HepG2 (cell line): ENCODE results near the gene ALG14. TPM values are rescaled to one million over a fixed set of nuclear protein-coding genes. Genes with fewer than 3 reads are reported as not detected.

Source experiments
- ATAC-seq: fragments of 200-7000 bp; cut with Tn5 transposase; 3 replicates; pipeline ENCODE4 v1.9.1; 2020; ENCODE audit warnings: mild to moderate bottlenecking, moderate library complexity
- BruUV-seq: library from RNA; stranded (reverse); fragments of 400-500 nt; replicated peaks from 2 replicates; lab custom pipeline; 2021; lab: Mats Ljungman, UMichigan
- CTCF ChIA-PET: fragments of 300-600 bp; formaldehyde crosslinking; extraction: SDS; loops from one replicate; lab custom pipeline; 2021; ENCODE audit warnings: low total read pairs, inconsistent platforms, low intra/inter-chr PET ratio; lab: Yijun Ruan, JAX
- POLR2A ChIA-PET: fragments of 350-600 bp; sonication (Branson Sonifier 250); formaldehyde crosslinking; loops from one replicate; lab custom pipeline; 2020; ENCODE audit warnings: antibody characterized with exemption, inconsistent platforms; lab: Yijun Ruan, JAX
- DNase-seq: peaks from one replicate; pipeline ENCODE4 v3.0.0-alpha.2; 2015; ENCODE audit warnings: low spot score
- FAIRE-seq: peaks from 3 replicates; lab custom pipeline; 2011; peaks lifted over from hg19 to GRCh38; lab: Jason Lieb, UNC
- H2AFZ ChIP-seq: one replicate; pipeline ENCODE4 v1.6.1; 2011; ENCODE audit warnings: low read length, inconsistent platforms
- H3K27ac ChIP-seq: fragments of 300-600 bp; 3 replicates; pipeline ENCODE4 v1.8.0; 2011; ENCODE audit warnings: mixed run types, mild to moderate bottlenecking, mixed read lengths, low read length, inconsistent platforms; ENCODE audit not compliant: insufficient read depth; ENCODE audit errors: extremely low read length
- H3K27me3 ChIP-seq, 2 experiments: fragments of 200-600 bp in 1 of 2; 2 replicates in 1 of 2; 3 replicates in 1 of 2; pipeline versions ENCODE4 v1.6.0 to v1.8.0; 2011; ENCODE audit warnings: low read length in 2 of 2, mild to moderate bottlenecking in 2 of 2, moderate library complexity in 2 of 2, inconsistent platforms in 1 of 2; ENCODE audit not compliant: insufficient read depth in 2 of 2, control insufficient read depth in 1 of 2
- H3K36me3 ChIP-seq, 2 experiments: fragments of 200-600 bp in 1 of 2; replicated peaks in 1 of 2; 2 replicates in 1 of 2; 3 replicates in 1 of 2; pipeline versions ENCODE4 v1.5.1 to v1.8.0; 2011; ENCODE audit warnings: low read length in 2 of 2, inconsistent platforms in 1 of 2; ENCODE audit not compliant: insufficient read depth in 2 of 2, control insufficient read depth in 1 of 2
- H3K4me1 ChIP-seq: 2 replicates; pipeline ENCODE4 v1.5.1; 2012; ENCODE audit warnings: low read length, inconsistent platforms; ENCODE audit not compliant: insufficient read depth
- H3K4me2 ChIP-seq: 2 replicates; pipeline ENCODE4 v1.6.0; 2011; ENCODE audit warnings: low read depth, low read length, inconsistent platforms
- H3K4me3 ChIP-seq, 3 experiments: fragments of 200-600 bp in 1 of 3; sonication (generic), shearing (Covaris generic) in 1 of 3; replicated peaks in 1 of 3; 2 replicates each; pipeline ENCODE4 v1.5.1; 2011 to 2016; ENCODE audit warnings: low read length in 3 of 3, inconsistent platforms in 2 of 3, low read depth in 2 of 3, mild to moderate bottlenecking in 2 of 3, control low read depth in 1 of 3, mixed read lengths in 1 of 3; ENCODE audit not compliant: insufficient read depth in 1 of 3
- H3K79me2 ChIP-seq: one replicate; pipeline ENCODE4 v1.6.1; 2011; ENCODE audit warnings: low read length, inconsistent platforms; ENCODE audit not compliant: insufficient read depth
- H3K9ac ChIP-seq: 2 replicates; pipeline ENCODE4 v1.6.0; 2011; ENCODE audit warnings: mild to moderate bottlenecking, low read depth, low read length, inconsistent platforms; ENCODE audit not compliant: insufficient read depth
- H3K9me3 ChIP-seq: 2 replicates; pipeline ENCODE4 v1.5.1; 2012; ENCODE audit warnings: mild to moderate bottlenecking, low read length
- H4K20me1 ChIP-seq: 2 replicates; pipeline ENCODE4 v1.6.0; 2011; ENCODE audit warnings: inconsistent platforms, mild to moderate bottlenecking, low read length, moderate library complexity; ENCODE audit not compliant: insufficient read depth
- BHLHE40 ChIP-seq: IDR thresholded peaks from 2 replicates; pipeline ENCODE4 v1.6.1; 2011; ENCODE audit warnings: low read length, improper control_type of control experiment
- E2F1 ChIP-seq: sonication (generic); formaldehyde crosslinking; IDR thresholded peaks from 2 replicates; pipeline ENCODE4 v1.5.0; 2020; ENCODE audit warnings: missing genetic modification reagents
- GZF1 ChIP-seq: sonication (generic); formaldehyde crosslinking; IDR thresholded peaks from 2 replicates; pipeline ENCODE4 v1.5.1; 2020; ENCODE audit warnings: mild to moderate bottlenecking, missing genetic modification reagents
- HOXA7 ChIP-seq: sonication (generic); formaldehyde crosslinking; IDR thresholded peaks from 2 replicates; pipeline ENCODE4 v1.8.1; 2022; ENCODE audit warnings: mild to moderate bottlenecking, missing genetic modification reagents, moderate library complexity
- PAF1 ChIP-seq: IDR thresholded peaks from 2 replicates; pipeline ENCODE4 v1.6.1; 2016; ENCODE audit warnings: missing genetic modification reagents, missing compliant biosample characterization
- PCBP1 ChIP-seq: fragments of 200-400 bp; formaldehyde crosslinking; IDR thresholded peaks from 2 replicates; pipeline ENCODE4 v1.6.1; 2017; ENCODE audit warnings: mild to moderate bottlenecking, low read depth, low read length, borderline replicate concordance
- SIN3A ChIP-seq: IDR thresholded peaks from 2 replicates; pipeline ENCODE4 v1.6.1; 2011; ENCODE audit warnings: low read depth, mild to moderate bottlenecking, control low read depth, low read length, borderline replicate concordance
- YEATS4 ChIP-seq: sonication (generic); formaldehyde crosslinking; IDR thresholded peaks from 2 replicates; pipeline ENCODE4 v1.4.0; 2020; ENCODE audit warnings: missing genetic modification reagents, borderline replicate concordance
- ZBTB21 ChIP-seq: sonication (generic); formaldehyde crosslinking; IDR thresholded peaks from 2 replicates; pipeline ENCODE4 v1.4.0; 2020; ENCODE audit warnings: missing genetic modification reagents
- ZNF383 ChIP-seq: sonication (generic); formaldehyde crosslinking; IDR thresholded peaks from 2 replicates; pipeline ENCODE4 v1.4.0; 2020; ENCODE audit warnings: missing genetic modification reagents, mild to moderate bottlenecking, borderline replicate concordance
- ZNF432 ChIP-seq: sonication (generic); formaldehyde crosslinking; IDR thresholded peaks from 2 replicates; pipeline ENCODE4 v1.5.0; 2020; ENCODE audit warnings: missing genetic modification reagents, mild to moderate bottlenecking, borderline replicate concordance
- ZNF552 ChIP-seq: sonication (generic); formaldehyde crosslinking; IDR thresholded peaks from 2 replicates; pipeline ENCODE4 v1.9.0; 2022; ENCODE audit warnings: missing genetic modification reagents, mild to moderate bottlenecking, borderline replicate concordance
- ZNF678 ChIP-seq: sonication (generic); formaldehyde crosslinking; IDR thresholded peaks from 2 replicates; pipeline ENCODE4 v1.4.0; 2020; ENCODE audit warnings: mild to moderate bottlenecking, missing genetic modification reagents
- ZSCAN20 ChIP-seq: sonication (generic); formaldehyde crosslinking; IDR thresholded peaks from 2 replicates; pipeline ENCODE4 v1.4.0; 2020; ENCODE audit warnings: missing genetic modification reagents, mild to moderate bottlenecking, borderline replicate concordance
- WGBS: methylation state at CpG from one replicate; pipeline ENCODE4 v1.1.6; 2017; ENCODE audit warnings: low lambda C conversion rate; 5-methylcytosine and 5-hydroxymethylcytosine counted together
- in situ Hi-C: cut with HindIII; loops from 2 replicates; pipeline ENCODE4 v1.10.0; 2017; ENCODE audit warnings: low pct_unique_long_range_greater_than_20kb; ENCODE audit not compliant: extremely low pct_ligation_motif_present
- intact Hi-C: fragments of 100-400 bp; cut with micrococcal nuclease; formaldehyde crosslinking; loops from one replicate; pipeline ENCODE4 v1.10.0; 2022; ENCODE audit not compliant: unreplicated experiment
- polyA plus RNA-seq, 8 experiments: library from polyadenylated mRNA; depleted of rRNA in 3 of 8; stranded (reverse) in 7 of 8; unstranded in 1 of 8; fragments of >200 nt; fragmentation: Illumina TruSeq in 4 of 8; extraction: Trizol in 4 of 8; gene quantifications; 2 replicates each; pipeline versions ENCODE4 v1.2.1 to v1.2.3, GENCODE V29; 2011 to 2016; ENCODE audit warnings: low read depth in 4 of 8, missing spikeins in 1 of 8, mixed read lengths in 1 of 8; ENCODE audit not compliant: insufficient read depth in 1 of 8
- total RNA-seq, 5 experiments: library from RNA; depleted of rRNA; stranded (reverse); fragments of >200 nt; fragmentation: Illumina TruSeq; extraction: Trizol; gene quantifications; 2 replicates each; pipeline ENCODE4 v1.2.3, GENCODE V29; 2016; ENCODE audit warnings: low read depth in 1 of 5
- TF ChIP-seq, protein P1 (sequence below): sonication (generic); formaldehyde crosslinking; IDR thresholded peaks from 2 replicates; pipeline ENCODE4 v1.5.1; 2020; ENCODE audit warnings: missing genetic modification reagents, mild to moderate bottlenecking, borderline replicate concordance
- TF ChIP-seq, protein P2 (sequence below): sonication (generic); formaldehyde crosslinking; IDR thresholded peaks from 2 replicates; pipeline ENCODE4 v1.5.0; 2020; ENCODE audit warnings: missing genetic modification reagents

The ALG14 gene
- total and polyA plus RNA-seq, 2 of the 13 experiments (the other 11 are each of a cell fraction or from before 2014, with no cell fraction given), result 4.5 to 12.7 TPM

GRCh38 chr1:94970783-94971182, 102.0 kb downstream of the ALG14 start:
- no peaks in the 10 kb centered on the region for H3K9me3 ChIP-seq
- no peak overlapping the region for H3K9ac ChIP-seq
- in situ Hi-C loops, result no loop called here
- H3K79me2 ChIP-seq, result no peaks in the 10 kb centered on the region
- WGBS, result 81% methylated on average over 2 of the region's 2 CpGs
- BruUV-seq, result no TSS peak
- no peaks in the 10 kb centered on the region for H4K20me1 ChIP-seq
- peaks cover 10% of the 10 kb centered on the region; the same call in 1 of the 2 replicates for H3K4me1 ChIP-seq
- ChIA-PET CTCF (no interaction called here), POLR2A (no interaction called here)
- ATAC-seq, result peak; percentile 63
- no peak overlapping the region for H2AFZ ChIP-seq
- DNase-seq, result no peak
- H3K27me3 ChIP-seq, result no peaks in the 10 kb centered on the region
- no peak for FAIRE-seq
- H3K4me2 ChIP-seq, result no peak overlapping the region
- no peak overlapping the region for H3K27ac ChIP-seq
- intact Hi-C loops, result no loop called here
- H3K4me3 ChIP-seq, result no peak overlapping the region
- TF ChIP-seq, protein P1, sequence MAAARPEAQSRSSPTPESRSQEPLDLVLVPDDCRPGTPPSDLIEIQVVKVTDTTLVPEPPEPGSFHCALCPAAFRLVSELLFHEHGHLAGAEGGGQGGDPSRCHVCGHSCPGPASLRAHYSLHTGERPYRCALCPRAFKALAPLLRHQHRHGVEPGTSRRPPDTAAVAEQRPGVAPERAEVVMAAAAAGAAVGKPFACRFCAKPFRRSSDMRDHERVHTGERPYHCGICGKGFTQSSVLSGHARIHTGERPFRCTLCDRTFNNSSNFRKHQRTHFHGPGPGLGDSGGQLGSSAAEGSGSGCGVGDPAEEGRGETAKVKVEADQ (CRISPR knock-in tag), result no peak
- TF ChIP-seq ZNF383 (CRISPR knock-in tag) (no peak), E2F1 (CRISPR knock-in tag) (no peak), ZBTB21 (CRISPR knock-in tag) (no peak), ZSCAN20 (CRISPR knock-in tag) (no peak), GZF1 (CRISPR knock-in tag) (no peak), SIN3A (no peak), PCBP1 (no peak), ZNF552 (CRISPR knock-in tag) (no peak), ZNF432 (no peak), BHLHE40 (no peak), PAF1 (CRISPR knock-in tag) (no peak), ZNF678 (no peak), HOXA7 (CRISPR knock-in tag) (no peak), YEATS4 (CRISPR knock-in tag) (no peak)
- TF ChIP-seq, protein P2, sequence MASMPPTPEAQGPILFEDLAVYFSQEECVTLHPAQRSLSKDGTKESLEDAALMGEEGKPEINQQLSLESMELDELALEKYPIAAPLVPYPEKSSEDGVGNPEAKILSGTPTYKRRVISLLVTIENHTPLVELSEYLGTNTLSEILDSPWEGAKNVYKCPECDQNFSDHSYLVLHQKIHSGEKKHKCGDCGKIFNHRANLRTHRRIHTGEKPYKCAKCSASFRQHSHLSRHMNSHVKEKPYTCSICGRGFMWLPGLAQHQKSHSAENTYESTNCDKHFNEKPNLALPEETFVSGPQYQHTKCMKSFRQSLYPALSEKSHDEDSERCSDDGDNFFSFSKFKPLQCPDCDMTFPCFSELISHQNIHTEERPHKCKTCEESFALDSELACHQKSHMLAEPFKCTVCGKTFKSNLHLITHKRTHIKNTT (CRISPR knock-in tag), result no peak
- no peaks in the 10 kb centered on the region for H3K36me3 ChIP-seq
